Left ventricle myocardium superior (tissue), 1 donor: ENCODE results near the gene EPHB2. TPM values are rescaled to one million over a fixed set of nuclear protein-coding genes. Genes with fewer than 3 reads are reported as not detected.
"Not testable (repeated sequence)": the region's sequence is repeated elsewhere in the genome, so short reads cannot be mapped to it uniquely, and the experiment has no call there.

ENCODE experiments used
- ATAC-seq: fragments of 200-7000 bp; cut with Tn5 transposase; one replicate; pipeline ENCODE4 v1.9.1; 2020; ENCODE audit warnings: mild to moderate bottlenecking, moderate library complexity
- DNase-seq: peaks from one replicate; pipeline ENCODE4 v3.0.0-alpha.2; 2020
- intact Hi-C: fragments of 100-400 bp; cut with micrococcal nuclease; formaldehyde crosslinking; loops from one replicate; pipeline ENCODE4 v1.11.0; 2022
- total RNA-seq: library from RNA; stranded (reverse); fragmentation: NEBNext Ultra II Directional; extraction: Animal tissue kit (Norgen Biotek cat#: 25700); gene quantifications from one replicate; pipeline ENCODE4 v1.2.1, GENCODE V29; 2021
- donor health status: DM: no; HTN: yes; CAD: no; lungs with severe emphysema.

The EPHB2 gene
- total RNA-seq, 1 donor from 2014 or later, result 2.4 TPM

- intact Hi-C loops, result no loop called here
- no peak for DNase-seq
- no peak for ATAC-seq
Observed at GRCh38 chr1:22687191-22687590, 23.4 kb upstream of the EPHB2 start.

DNA sequence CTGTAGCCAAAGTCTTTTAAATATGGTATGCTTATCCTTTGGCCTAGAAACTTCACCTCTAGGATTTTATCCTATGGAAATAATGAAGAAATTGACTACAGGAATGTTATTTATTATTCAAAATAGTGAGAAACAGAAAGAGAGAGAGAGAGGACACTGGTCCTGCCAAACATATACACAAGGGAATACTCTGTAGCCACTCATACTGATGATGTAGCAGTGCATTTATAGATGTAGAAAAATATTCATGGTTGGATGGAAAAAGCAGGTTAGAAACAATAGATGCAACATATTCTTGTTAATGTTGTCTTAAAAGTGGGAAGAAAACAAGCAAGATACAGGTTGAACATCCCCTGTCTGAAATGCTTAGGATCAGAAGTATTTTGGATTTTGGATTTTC, 22.2 kb upstream of the EPHB2 start:
- no peak for DNase-seq
- intact Hi-C loops, result no loop called here
- ATAC-seq, result no peak

- ATAC-seq, result no peak
- intact Hi-C loops, result no loop called here
Observed at GRCh38 chr1:22689505-22689904, 21.1 kb upstream of the EPHB2 start.

GRCh38 chr1:22691031-22691753, 19.4 kb upstream of the EPHB2 start:
- ATAC-seq, result no peak
- DNase-seq, result no peak
- intact Hi-C loops, result no loop called here

More at GRCh38 chr1:22689505-22689904, 21.1 kb upstream of the EPHB2 start:
- DNase-seq, result no peak

DNA sequence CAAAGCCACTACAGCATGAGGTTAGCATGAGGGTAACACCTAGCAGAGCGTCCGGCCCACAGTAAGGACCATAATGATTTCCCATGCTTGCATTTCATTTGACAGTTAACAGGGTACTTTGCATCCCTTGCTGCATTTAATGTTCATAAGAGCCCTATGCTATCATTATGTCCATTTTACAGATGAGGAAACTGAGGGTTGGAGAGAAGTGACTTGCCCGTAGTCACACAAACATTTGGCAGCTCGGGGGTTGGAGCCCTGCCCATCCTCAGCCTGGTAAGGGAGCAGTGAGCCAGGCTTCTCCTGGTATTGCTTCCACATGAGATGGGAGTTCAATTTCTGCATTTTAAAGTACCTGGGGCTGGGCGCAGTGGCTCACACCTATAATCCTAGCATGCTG, 16.5 kb upstream of the EPHB2 start:
- ATAC-seq (no peak), DNase-seq (no peak)
- intact Hi-C loops, result no loop called here

DNA sequence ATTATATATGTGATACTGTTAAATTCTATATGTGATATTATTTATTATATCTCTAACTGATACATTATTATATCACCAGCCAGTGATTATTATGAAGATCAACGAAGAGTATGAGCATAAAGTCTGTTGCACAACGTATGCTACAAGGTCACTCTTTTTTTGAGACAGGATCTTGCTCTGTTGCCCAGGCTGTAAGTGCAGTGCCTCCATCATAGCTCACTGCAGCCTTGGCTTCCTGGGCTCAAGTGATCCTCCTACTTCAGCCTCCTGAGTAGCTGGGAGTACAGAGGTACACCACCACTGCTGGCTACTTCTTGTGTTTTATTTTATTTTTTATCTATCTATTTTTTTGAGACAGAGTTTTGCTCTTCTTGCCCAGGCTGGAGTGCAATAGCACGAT, 14.0 kb upstream of the EPHB2 start:
- intact Hi-C loops, result no loop called here
- ATAC-seq (no peak), DNase-seq (no peak)

- intact Hi-C loops, result no loop called here
- DNase-seq (no peak), ATAC-seq (no peak)
Observed at GRCh38 chr1:22697980-22698379, 12.7 kb upstream of the EPHB2 start.

DNA sequence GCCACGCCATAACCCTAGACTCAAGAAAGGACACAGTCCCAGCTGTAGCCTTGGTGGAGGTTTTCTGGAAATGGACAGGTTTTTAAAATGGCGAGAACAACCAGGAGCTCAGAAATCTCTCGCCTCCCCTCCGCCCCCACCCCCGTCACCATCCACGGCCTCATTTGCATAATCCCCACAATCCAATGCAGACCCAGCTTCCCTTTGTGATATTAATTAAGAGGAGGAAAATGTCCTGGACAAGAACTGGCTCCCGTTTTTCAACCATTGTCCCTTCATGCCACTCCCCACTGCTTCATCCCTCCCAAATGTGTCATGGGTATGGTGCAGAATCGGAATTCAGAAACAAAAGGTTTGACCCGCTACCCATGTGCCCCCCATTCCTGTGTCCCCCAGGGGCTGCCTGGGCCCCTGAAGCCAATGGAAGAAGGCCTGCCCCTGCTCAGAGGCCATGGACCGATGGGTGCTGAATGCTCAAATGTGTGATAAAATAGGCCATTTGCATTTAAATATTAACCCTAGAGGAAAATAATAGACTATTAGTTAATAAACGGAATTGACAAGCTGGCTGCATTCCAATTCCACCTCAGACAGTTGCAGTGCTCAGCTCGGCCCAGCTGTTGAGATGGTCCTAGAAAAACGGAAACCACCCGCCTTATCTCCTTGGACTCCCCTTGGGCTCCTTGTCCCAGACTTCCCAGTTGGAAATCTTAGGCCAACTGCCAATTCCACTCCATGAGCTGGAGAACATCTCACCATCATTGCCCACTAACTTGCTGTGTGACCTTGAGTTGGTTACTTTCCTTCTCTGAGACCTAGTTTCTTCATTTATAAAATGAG, 10.7 kb upstream of the EPHB2 start:
- no peak for ATAC-seq
- intact Hi-C loops, result no loop called here
- no peak for DNase-seq

- DNase-seq (no peak), ATAC-seq (no peak)
- intact Hi-C loops, result no loop called here
Observed at GRCh38 chr1:22702296-22703085, 8.1 kb upstream of the EPHB2 start.

GRCh38 chr1:22704440-22705067, 6.1 kb upstream of the EPHB2 start:
- intact Hi-C loops, result no loop called here
- ATAC-seq (peak; percentile 96), DNase-seq (peak; percentile 79)

GRCh38 chr1:22705586-22705985, 5.1 kb upstream of the EPHB2 start:
- DNase-seq (no peak), ATAC-seq (no peak)
- intact Hi-C loops, result no loop called here

DNA sequence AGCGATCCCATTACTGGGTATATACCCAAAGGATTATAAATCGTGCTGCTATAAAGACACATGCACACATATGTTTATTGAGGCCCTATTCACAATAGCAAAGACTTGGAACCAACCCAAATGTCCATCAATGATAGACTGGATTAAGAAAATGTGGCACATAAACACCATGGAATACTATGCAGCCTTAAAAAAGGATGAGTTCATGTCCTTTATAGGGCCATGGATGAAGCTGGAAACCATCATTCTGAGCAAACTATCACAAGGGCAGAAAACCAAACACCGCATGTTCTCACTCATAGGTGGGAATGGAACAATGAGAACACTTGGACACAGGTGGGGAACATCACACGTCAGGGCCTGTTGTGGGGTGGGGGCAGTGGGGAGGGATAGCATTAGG, 4.5 kb upstream of the EPHB2 start:
- ATAC-seq, intact Hi-C loops, DNase-seq: not testable (repeated sequence)

GRCh38 chr1:22708777-22709176, 1.9 kb upstream of the EPHB2 start:
- DNase-seq (no peak), ATAC-seq (no peak)
- intact Hi-C loops, result no loop called here

- DNase-seq (no peak), ATAC-seq (no peak)
- intact Hi-C loops, result no loop called here
Observed at GRCh38 chr1:22709227-22709626, 1.4 kb upstream of the EPHB2 start.

- ATAC-seq, result peak; percentile 64
- intact Hi-C loops, result no loop called here
- peak; percentile 82 for DNase-seq
Observed at GRCh38 chr1:22709891-22710700, 543 bp upstream of the EPHB2 start.

- intact Hi-C loops, result no loop called here
- ATAC-seq, result no peak
- DNase-seq, result no peak
Observed at GRCh38 chr1:22711071-22711470, 432 bp downstream of the EPHB2 start.

DNA sequence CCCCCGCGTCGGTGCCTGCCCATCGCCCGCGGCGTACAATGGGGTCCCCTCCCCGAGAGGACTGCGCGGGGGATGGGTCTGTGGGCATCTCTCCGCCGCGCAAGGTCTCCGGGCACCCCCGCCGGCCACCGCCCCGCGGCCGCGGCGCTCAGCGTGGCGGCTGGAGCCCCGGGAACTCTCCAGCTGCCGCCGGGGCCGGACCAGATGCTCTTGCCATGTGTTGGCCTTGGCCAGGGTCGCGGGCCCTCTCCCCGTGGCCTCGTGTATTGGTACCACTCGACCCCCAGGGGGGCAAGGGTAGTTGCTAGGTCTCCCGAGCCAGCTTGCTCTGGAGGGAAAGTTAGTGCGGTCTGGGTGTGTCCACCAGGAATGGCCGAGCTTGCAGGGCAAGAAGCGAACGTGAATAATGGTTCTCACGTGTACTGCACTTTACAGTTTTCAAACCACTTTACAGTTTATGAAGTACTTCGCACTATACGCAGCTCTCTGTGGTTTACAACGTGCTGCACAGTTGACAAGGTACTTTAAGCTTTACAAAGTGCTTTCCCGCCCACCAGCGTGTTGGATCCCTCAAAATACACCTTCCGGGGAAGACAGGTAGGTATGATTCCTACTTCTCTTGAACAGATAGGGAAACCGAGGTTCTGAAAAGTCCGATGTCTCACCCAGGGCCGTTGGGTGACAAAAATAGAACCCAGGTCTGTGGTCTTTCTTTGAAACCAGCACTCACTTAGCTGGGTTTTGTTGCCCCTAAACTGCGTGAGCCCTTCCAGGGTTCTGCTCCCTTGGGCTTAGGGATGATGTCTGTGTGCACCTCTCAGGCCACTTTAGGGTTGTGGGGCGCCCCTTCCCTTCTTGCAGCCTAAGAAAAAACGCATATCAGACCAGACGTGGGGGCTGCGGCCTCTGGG, 1.2 kb downstream of the EPHB2 start:
- DNase-seq (no peak), ATAC-seq (no peak)
- intact Hi-C loops, result no loop called here
